Activated CD4-positive, alpha-beta T cell treated with anti-CD3 and anti-CD28 coated beads, Interleukin-10, Interleukin-2, amounts not matched to agents 100 ng/mL and 50 ng/mL, durations not matched to agents 16 hours and 8 hours (primary cell): ENCODE results near the gene KRT84.

Experiments used
- DNase-seq: peaks from one replicate; pipeline ENCODE4 v3.0.0-alpha.2; 2020

Gene KRT84

DNA sequence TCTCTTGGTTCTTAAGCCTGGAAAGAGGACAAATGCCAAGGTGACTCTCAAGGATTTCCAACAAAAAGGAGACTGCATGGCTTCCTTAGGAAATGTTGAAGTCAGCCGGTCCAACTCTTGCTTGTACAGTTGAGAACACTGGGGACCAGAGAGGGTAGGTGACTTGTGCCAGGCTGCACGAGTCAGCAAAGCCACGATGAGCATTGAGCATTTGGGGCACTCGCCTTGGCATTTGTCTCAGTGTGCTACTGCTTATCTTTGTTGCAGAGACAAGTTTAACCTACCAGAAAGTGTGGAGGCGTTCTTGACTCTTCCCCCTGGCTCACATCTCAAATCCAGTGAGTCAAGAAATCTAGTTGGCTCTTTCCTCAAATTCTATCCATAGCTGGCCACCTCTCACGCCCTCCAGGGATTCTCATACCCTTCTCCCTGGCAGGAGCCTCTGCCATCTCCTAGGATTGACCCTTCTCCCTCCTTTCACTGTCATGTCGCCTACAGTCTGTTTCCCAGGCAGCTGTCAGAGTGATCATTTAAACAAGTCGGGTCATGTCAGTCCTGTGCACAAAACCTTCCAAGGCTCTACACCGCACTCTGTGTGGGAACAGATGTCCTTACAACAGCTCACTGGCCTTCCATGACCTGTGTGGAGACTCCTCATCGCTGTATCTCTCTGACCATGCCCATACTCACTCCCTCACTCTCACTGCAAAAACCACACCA is 47.1 kb downstream of the KRT84 start:
- no peak for DNase-seq

DNA sequence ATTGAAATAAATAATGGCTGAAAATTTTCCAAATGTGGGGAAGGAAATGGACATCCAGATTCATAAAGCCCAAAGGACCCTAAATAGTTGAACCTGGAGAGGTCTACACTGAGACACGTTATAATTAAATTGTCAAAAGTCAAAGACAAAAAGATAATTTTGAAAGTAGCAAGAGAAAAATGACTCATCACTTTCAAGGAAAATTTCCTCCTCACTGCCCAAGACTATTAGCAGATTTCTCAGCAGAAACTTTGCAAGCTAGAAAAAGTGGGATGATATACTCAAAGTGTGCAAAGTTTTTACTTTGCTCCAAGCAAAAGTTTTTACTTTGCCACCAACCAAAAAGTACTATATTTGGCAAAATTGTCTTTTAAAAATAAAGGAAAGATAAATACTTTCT is 48.4 kb downstream of the KRT84 start:
- DNase-seq = no peak

DNA sequence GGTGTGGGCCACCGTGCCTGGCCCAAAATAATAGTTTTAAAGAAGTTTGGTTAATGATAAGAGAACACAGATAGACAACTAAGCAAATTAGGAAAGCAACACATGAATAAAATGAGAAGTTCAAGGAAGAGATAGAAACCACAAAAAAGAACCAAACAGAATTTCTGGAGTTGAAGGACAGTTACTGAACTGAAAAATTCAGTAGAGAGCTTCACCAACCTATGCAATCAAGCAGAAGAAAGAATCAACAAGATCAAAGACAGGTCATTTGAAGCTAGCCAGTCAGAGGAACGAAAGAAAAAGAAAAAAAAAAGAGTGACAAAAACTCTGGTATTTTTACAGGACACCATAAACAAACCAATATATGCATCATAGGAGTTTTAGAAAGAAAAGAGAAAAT is 48.8 kb downstream of the KRT84 start:
- no peak for DNase-seq

DNA sequence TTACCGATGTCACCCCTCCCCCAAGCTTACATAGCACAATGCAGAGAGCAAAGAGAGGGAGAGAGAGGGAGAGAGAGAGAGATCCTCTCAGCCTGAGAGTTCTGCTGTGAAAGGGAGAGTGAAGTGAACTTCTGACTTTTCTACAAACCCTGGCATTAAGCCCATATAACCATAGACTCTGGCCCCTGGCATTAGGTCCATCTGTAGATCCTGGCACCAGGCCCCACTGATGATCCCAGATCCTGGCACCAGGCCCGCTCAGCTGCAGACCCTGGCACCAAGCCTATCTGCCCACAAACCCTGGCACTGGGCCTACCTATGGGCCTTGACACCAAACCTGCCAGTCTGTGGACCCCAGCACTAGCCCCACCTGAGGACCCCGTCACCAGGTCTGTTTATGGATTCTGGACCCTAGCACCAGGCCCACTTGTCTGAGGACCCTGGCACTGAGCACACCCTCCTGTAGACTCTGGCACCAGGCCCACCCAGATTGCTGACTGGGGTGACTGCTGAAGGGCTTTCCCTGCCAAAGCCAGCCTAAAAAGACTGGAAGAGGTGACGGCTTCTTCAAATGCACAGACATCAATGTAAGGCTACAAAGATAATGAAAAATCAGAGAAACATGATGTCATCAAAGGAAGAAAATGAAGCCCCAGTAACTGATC is 49.7 kb downstream of the KRT84 start:
- no peak for DNase-seq

DNA sequence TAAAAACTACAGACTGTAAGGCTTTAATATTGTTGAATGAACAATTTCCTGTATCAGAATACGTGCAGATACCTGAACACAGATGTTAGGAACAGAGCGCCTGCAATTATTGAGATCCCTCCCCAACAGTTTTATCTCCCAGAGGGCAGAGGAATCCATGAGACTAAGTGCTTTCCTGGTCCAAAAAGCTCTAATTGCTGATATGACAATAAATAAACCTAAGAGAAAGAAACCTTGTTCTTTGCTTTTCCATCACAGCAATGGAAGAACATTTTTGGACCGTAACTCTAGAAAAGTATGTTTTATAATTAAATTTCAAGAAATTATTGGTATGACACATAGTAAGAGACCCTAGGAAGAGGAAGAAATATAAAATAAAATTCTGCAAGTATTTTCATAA is 51.3 kb downstream of the KRT84 start:
- DNase-seq = no peak

- DNase-seq = no peak
These were observed 52.1 kb downstream of the KRT84 start for GRCh38 chr12:52333321-52333720.

DNA sequence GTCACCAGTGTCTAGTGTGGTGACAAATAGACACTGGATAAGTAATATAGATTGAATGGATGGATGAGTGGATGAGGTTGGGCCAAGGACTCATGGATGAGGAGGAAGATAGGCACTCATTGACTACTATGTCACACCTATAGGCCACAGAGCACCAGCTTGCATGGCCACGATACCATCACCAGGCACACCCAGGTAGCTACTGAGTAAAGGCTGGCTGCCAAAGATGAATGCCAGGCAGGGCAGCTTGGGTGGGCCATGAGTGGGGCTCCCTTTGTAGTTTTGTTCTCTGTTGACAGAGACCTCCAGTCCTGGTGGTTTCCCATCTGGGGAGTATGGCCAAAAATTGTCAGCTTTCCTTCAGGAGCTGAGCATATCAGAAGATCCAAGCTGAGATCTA is 53.1 kb downstream of the KRT84 start:
- DNase-seq = no peak

DNA sequence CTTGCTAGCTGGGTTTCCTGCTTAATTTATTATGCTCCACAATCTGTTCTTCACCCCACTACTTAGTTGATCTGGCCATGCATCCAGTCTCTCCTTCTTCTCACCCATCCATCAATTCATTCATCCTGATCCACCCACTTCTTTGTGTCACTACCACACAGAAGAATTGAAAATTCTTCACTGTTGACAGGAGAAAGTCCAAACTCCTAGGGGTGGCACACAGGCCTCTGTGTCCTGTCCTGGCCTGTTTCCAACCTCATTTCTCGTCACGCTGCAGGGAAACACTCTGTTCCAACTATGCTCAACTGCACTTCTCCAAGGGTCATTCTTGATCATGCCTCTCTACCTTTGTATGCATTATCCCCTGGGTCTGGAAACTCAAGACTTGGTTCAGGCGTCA is 53.6 kb downstream of the KRT84 start:
- no peak for DNase-seq

DNA sequence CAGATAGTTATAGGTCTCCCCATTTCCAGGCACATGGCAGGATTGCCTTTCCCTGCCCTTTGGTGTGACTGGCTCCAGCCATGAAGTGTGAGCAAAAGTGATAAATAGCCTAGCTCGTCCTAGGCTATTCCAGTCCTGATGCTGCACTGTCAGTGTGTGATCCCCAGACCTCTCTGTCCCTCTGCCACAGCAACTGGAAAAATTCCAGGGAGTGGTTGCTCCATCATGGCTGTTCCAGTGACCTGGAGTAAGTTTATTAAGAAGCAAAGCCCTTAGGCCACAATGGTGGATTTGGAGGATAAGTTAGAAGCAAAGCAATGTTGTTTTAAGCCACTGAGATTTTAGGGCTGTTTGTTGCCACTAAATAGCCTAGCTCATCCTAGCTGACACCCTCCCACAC is 54.4 kb downstream of the KRT84 start:
- no peak for DNase-seq

DNA sequence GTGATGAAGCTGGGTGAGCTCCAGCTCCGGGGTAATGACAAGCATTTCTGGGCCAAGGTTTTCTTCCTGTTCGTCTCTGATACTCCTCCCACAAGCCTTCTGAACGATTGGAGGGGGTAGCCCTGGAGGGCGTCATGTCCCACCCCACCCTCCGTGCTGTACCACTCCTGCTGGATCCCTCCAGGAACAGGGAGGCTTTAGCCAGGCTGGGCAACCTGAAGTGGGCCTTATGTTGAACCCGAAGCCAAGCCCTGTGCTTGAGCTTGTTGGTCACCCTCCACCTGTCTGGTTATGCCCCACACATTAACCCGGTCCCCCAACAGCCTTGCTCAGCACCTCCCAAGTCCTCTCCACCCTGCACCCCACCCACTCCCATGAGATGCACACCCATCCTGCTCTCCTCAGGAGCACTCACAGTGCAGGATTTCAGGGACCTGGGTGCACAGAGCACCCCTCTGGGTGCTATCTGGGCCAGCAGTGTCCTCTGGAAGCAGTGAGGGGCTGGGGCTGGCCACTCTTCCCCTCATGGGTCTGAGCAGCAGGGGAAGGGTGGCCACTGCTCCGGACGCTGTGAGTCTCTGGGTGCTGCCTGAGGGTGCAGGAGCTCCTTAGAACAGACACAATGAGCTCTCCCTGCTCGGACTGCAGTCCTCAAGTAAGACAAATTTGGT is 57.5 kb downstream of the KRT84 start:
- DNase-seq = no peak
